HG03175 (cell line): Measurements from ENCODE around the gene UGT1A6.
"Not testable (repeated sequence)": the region's sequence is repeated elsewhere in the genome, so short reads cannot be mapped to it uniquely, and the experiment has no call there.

Source experiments
- ATAC-seq: cut with Tn5 transposase; IDR thresholded peaks from one replicate; pipeline ENCODE4 v1.9.1; 2021; ENCODE audit warnings: mild to moderate bottlenecking, moderate library complexity; ENCODE audit not compliant: unreplicated experiment

UGT1A6 gene

GRCh38 chr2:233684640-233685039, 8.1 kb upstream of the UGT1A6 start:
- ATAC-seq: no peak

- ATAC-seq: no peak
These were observed 5.8 kb upstream of the UGT1A6 start for GRCh38 chr2:233686928-233687327.

- no peak for ATAC-seq
These were observed 4.3 kb upstream of the UGT1A6 start for GRCh38 chr2:233688341-233688740.

- ATAC-seq: no peak
These were observed 3.7 kb upstream of the UGT1A6 start for GRCh38 chr2:233689031-233689430.

GRCh38 chr2:233689501-233689900, 3.2 kb upstream of the UGT1A6 start:
- ATAC-seq: no peak

GRCh38 chr2:233690444-233690843, 2.2 kb upstream of the UGT1A6 start:
- ATAC-seq: no peak

- no peak for ATAC-seq
These were observed 952 bp upstream of the UGT1A6 start for GRCh38 chr2:233691443-233692433.

- no peak for ATAC-seq
These were observed 1.3 kb downstream of the UGT1A6 start for GRCh38 chr2:233693963-233694362.

GRCh38 chr2:233698740-233699139, 6.0 kb downstream of the UGT1A6 start:
- no peak for ATAC-seq

GRCh38 chr2:233699424-233700027, 6.8 kb downstream of the UGT1A6 start:
- ATAC-seq: no peak

GRCh38 chr2:233700028-233700635, 7.4 kb downstream of the UGT1A6 start:
- ATAC-seq: no peak

- not testable (repeated sequence) for ATAC-seq
These were observed 8.2 kb downstream of the UGT1A6 start for GRCh38 chr2:233700842-233701241.

GRCh38 chr2:233702238-233702637, 9.5 kb downstream of the UGT1A6 start:
- ATAC-seq: no peak

- ATAC-seq: no peak
These were observed 13.3 kb downstream of the UGT1A6 start for GRCh38 chr2:233705911-233706506.

GRCh38 chr2:233706720-233707119, 14.0 kb downstream of the UGT1A6 start:
- no peak for ATAC-seq

GRCh38 chr2:233707940-233708644, 15.4 kb downstream of the UGT1A6 start:
- ATAC-seq: no peak

- ATAC-seq: no peak
These were observed 16.3 kb downstream of the UGT1A6 start for GRCh38 chr2:233708942-233709341.

- peak; percentile 62 for ATAC-seq
These were observed 18.8 kb downstream of the UGT1A6 start for GRCh38 chr2:233711312-233712008.

GRCh38 chr2:233712611-233713261, 20.0 kb downstream of the UGT1A6 start, which contains the start of gene UGT1A5:
Gene UGT1A5 (plus strand): TSS chr2:233712907. CDS start chr2:233712992, 85 bp downstream.
- ATAC-seq: no peak

- ATAC-seq: no peak
These were observed 20.5 kb downstream of the UGT1A6 start for GRCh38 chr2:233713262-233713615.
